Common myeloid progenitor, CD34-positive (primary cell): Measurements from ENCODE around the gene LBX1. TPM values are rescaled to one million over a fixed set of nuclear protein-coding genes. Genes with fewer than 3 reads are reported as not detected.

Source experiments
- CTCF ChIA-PET: fragments of 350-600 bp; sonication (Branson Sonifier 250); formaldehyde crosslinking; loops from one replicate; lab custom pipeline; 2021; ENCODE audit warnings: antibody characterized with exemption; lab: Charles Lee
- POLR2A ChIA-PET: fragments of 350-600 bp; sonication (Branson Sonifier 250); formaldehyde crosslinking; loops from one replicate; lab custom pipeline; 2021; ENCODE audit warnings: antibody characterized with exemption; lab: Charles Lee
- DNase-seq, 3 donors: peaks; one replicate each; pipeline versions ENCODE4 v3.0.0 to v3.0.0-alpha.2; 2013
- H3K27ac ChIP-seq, 2 experiments: 1 replicate in 1 of 2; 2 replicates in 1 of 2; pipeline ENCODE4 v1.7.0; 2013; ENCODE audit warnings: inconsistent platforms in 2 of 2, low read length in 2 of 2, mild to moderate bottlenecking in 2 of 2, low read depth in 1 of 2, moderate library complexity in 1 of 2; ENCODE audit not compliant: severe bottlenecking in 2 of 2, insufficient read depth in 1 of 2, poor library complexity in 1 of 2
- H3K27me3 ChIP-seq, 5 experiments: replicated peaks in 2 of 5; 1 replicate in 3 of 5; 2 replicates in 2 of 5; pipeline versions ENCODE4 v1.6.1 to v1.7.0; 2013; ENCODE audit warnings: low read length in 4 of 5, mild to moderate bottlenecking in 2 of 5, moderate library complexity in 2 of 5, inconsistent platforms in 1 of 5; ENCODE audit not compliant: insufficient read depth in 5 of 5, control insufficient read depth in 4 of 5
- H3K36me3 ChIP-seq, 4 experiments: 1 replicate in 2 of 4; 2 replicates in 2 of 4; pipeline versions ENCODE4 v1.6.1 to v1.7.0; 2013; ENCODE audit warnings: low read length in 3 of 4, control low read depth in 1 of 4, mild to moderate bottlenecking in 1 of 4; ENCODE audit not compliant: control insufficient read depth in 4 of 4, insufficient read depth in 4 of 4
- H3K4me1 ChIP-seq, 4 experiments: 1 replicate in 3 of 4; 2 replicates in 1 of 4; pipeline versions ENCODE4 v1.6.1 to v1.7.1; 2013; ENCODE audit warnings: low read length in 3 of 4, mild to moderate bottlenecking in 3 of 4, control low read depth in 1 of 4, inconsistent platforms in 1 of 4, moderate library complexity in 1 of 4; ENCODE audit not compliant: control insufficient read depth in 4 of 4, insufficient read depth in 4 of 4; ENCODE audit errors: control extremely low read depth in 1 of 4
- H3K4me3 ChIP-seq, 7 experiments: 1 replicate in 4 of 7; 2 replicates in 3 of 7; pipeline versions ENCODE4 v1.5.1 to v1.7.0; 2013; ENCODE audit warnings: mild to moderate bottlenecking in 7 of 7, low read length in 6 of 7, moderate library complexity in 6 of 7, inconsistent platforms in 2 of 7, low read depth in 2 of 7, control low read depth in 1 of 7; ENCODE audit not compliant: insufficient read depth in 4 of 7, control insufficient read depth in 1 of 7; ENCODE audit errors: extremely low read depth in 1 of 7
- H3K9me3 ChIP-seq, 5 experiments: 1 replicate in 4 of 5; 2 replicates in 1 of 5; pipeline versions ENCODE4 v1.6.1 to v1.7.1; 2013; ENCODE audit warnings: low read length in 4 of 5, mild to moderate bottlenecking in 2 of 5, inconsistent platforms in 1 of 5, low read depth in 1 of 5, moderate library complexity in 1 of 5; ENCODE audit not compliant: control insufficient read depth in 4 of 5, insufficient read depth in 2 of 5; ENCODE audit errors: control extremely low read depth in 1 of 5
- WGBS: methylation state at CpG from one replicate; pipeline ENCODE4 v1.1.5; 2013; ENCODE audit not compliant: insufficient coverage; 5-methylcytosine and 5-hydroxymethylcytosine counted together
- polyA plus RNA-seq: library from polyadenylated mRNA; unstranded; fragments of 120-200 nt; gene quantifications from one replicate; pipeline ENCODE4 v1.2.1, GENCODE V29; 2013

Gene LBX1
- polyA plus RNA-seq: not detected

GRCh38 chr10:101229266-101230182 is at the start of gene LBX1:
Gene LBX1 (minus strand): TSS chr10:101229463. CDS start chr10:101228815, 648 bp downstream.
- ChIA-PET CTCF (interaction anchor here (0.7 to 2.3 kb wide), 6 partner anchors 8 to 16 kb away, joined by 3 to 9 read pairs (median 5); no protein-coding TSS in a partner anchor), POLR2A (no interaction called here)
- Histone ChIP-seq H3K4me3 (peak within 1 kb of the TSS in 2 of 7 experiments; percentile 11 to 28), H3K9me3 (no peaks in the 10 kb centered on the region), H3K4me1 (peaks cover 0 to 34% (median 19%) of the 10 kb centered on the region in 4 experiments), H3K27me3 (peaks cover 18 to 100% (median 69%) of the 10 kb centered on the region in 5 experiments), H3K36me3 (no peaks in the 10 kb centered on the region), H3K27ac (no peak within 1 kb of the TSS)
- WGBS: 1% methylated on average over 46 of the region's 63 CpGs
- no peak for DNase-seq

- H3K36me3 ChIP-seq: no peaks in the 10 kb centered on the region
- H3K27ac ChIP-seq: no peak overlapping the region
- WGBS: 96% methylated on average over 3 of the region's 4 CpGs
- peaks cover 3 to 52% (median 19%) of the 10 kb centered on the region in 5 experiments for H3K27me3 ChIP-seq
- H3K4me1 ChIP-seq: no peaks in the 10 kb centered on the region
- POLR2A ChIA-PET: interaction anchor here (1.1 kb wide), 1 partner anchor 8 kb away, joined by 3 read pairs; no protein-coding TSS in a partner anchor
- CTCF ChIA-PET: interaction anchor here (1.1 to 6.9 kb wide), 7 partner anchors 16 to 296 kb away, joined by 3 to 62 read pairs (median 6); no protein-coding TSS in a partner anchor
- no peaks in the 10 kb centered on the region for H3K9me3 ChIP-seq
- no peak overlapping the region for H3K4me3 ChIP-seq
- DNase-seq: no peak
Measured at GRCh38 chr10:101273741-101274140, 44.5 kb upstream of the LBX1 start.

- POLR2A ChIA-PET: interaction anchor here (1.1 kb wide), 1 partner anchor 9 kb away, joined by 3 read pairs; no protein-coding TSS in a partner anchor
Measured at GRCh38 chr10:101273330-101273729, 44.1 kb upstream of the LBX1 start.

GRCh38 chr10:101272229-101272868 is 43.1 kb upstream of the LBX1 start:
- WGBS: 30% methylated on average over 8 of the region's 13 CpGs
- no peaks in the 10 kb centered on the region for H3K9me3 ChIP-seq
- H3K4me3 ChIP-seq: no peak overlapping the region
- peak; percentile 56 to 76 (median 63) for DNase-seq
- no peaks in the 10 kb centered on the region for H3K4me1 ChIP-seq
- no peak overlapping the region for H3K27ac ChIP-seq
- POLR2A ChIA-PET: no interaction called here
- peaks cover 3 to 46% (median 22%) of the 10 kb centered on the region in 5 experiments for H3K27me3 ChIP-seq
- no peaks in the 10 kb centered on the region for H3K36me3 ChIP-seq
- CTCF ChIA-PET: interaction anchor here (1.2 to 5.2 kb wide), 18 partner anchors 9 to 298 kb away, joined by 3 to 22 read pairs (median 5); no protein-coding TSS in a partner anchor

More at GRCh38 chr10:101273330-101273729, 44.1 kb upstream of the LBX1 start:
- Histone ChIP-seq H3K4me3 (no peak overlapping the region), H3K27me3 (peaks cover 3 to 52% (median 19%) of the 10 kb centered on the region in 5 experiments), H3K36me3 (no peaks in the 10 kb centered on the region), H3K4me1 (no peaks in the 10 kb centered on the region), H3K27ac (no peak overlapping the region), H3K9me3 (no peaks in the 10 kb centered on the region)
- DNase-seq: no peak
- CTCF ChIA-PET: interaction anchor here (1.1 to 6.9 kb wide), 16 partner anchors 10 to 297 kb away, joined by 3 to 62 read pairs (median 6); no protein-coding TSS in a partner anchor
- WGBS: 96% methylated on average over 8 of the region's 10 CpGs

GRCh38 chr10:101270763-101271162 is 41.5 kb upstream of the LBX1 start:
- no peak overlapping the region for H3K27ac ChIP-seq
- no peaks in the 10 kb centered on the region for H3K9me3 ChIP-seq
- ChIA-PET CTCF (interaction anchor here (1.5 to 5.2 kb wide), 7 partner anchors 11 to 299 kb away, joined by 4 to 22 read pairs (median 7); no protein-coding TSS in a partner anchor), POLR2A (no interaction called here)
- 100% methylated on average over 2 of the region's 3 CpGs for WGBS
- H3K27me3 ChIP-seq: peaks cover 0 to 34% (median 25%) of the 10 kb centered on the region in 5 experiments
- no peak overlapping the region for H3K4me3 ChIP-seq
- DNase-seq: no peak
- no peaks in the 10 kb centered on the region for H3K4me1 ChIP-seq
- no peaks in the 10 kb centered on the region for H3K36me3 ChIP-seq

GRCh38 chr10:101267776-101268175 is 38.5 kb upstream of the LBX1 start:
- Histone ChIP-seq H3K4me3 (no peak overlapping the region), H3K27ac (no peak overlapping the region), H3K4me1 (no peaks in the 10 kb centered on the region), H3K36me3 (no peaks in the 10 kb centered on the region), H3K27me3 (peaks cover 0 to 45% (median 25%) of the 10 kb centered on the region in 5 experiments), H3K9me3 (no peaks in the 10 kb centered on the region)
- no CpG with 5 or more reads among the region's 4 CpGs for WGBS
- DNase-seq: no peak
- CTCF ChIA-PET: interaction anchor here (0.7 kb wide), 1 partner anchor 18 kb away, joined by 3 read pairs; no protein-coding TSS in a partner anchor
- POLR2A ChIA-PET: no interaction called here
